ENCODE results near the gene HHIPL2. TPM values are rescaled to one million over a fixed set of nuclear protein-coding genes. Genes with fewer than 3 reads are reported as not detected.

HHIPL2 gene
- total RNA-seq, 1 experiment from 2014 or later, result 0.30 TPM

DNA sequence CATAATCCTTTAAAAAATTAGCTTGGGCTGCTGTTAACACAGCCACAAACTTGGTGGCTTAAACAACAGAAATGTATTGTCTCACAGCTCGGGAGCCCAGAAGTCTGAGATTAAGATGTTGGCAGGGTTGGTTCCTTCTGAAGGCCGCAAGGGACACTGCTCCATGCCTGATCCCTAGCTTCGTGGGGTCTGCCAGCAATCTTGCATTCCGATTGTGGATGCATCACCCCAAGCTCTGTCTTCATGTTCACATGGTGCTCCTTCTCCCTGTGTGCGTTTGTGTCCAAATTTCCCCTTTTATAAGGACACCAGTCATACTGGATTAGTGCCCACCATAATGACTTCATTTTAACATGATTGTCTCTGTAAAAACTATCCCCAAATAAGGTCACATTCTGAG, 5.0 kb upstream of the HHIPL2 start:
- H3K27me3 ChIP-seq (ENCODE audit: low read length), result no peaks in the 10 kb centered on the region
- no peaks in the 10 kb centered on the region for H3K9me2 ChIP-seq (replicated peaks; ENCODE audit: insufficient read depth, low read length)
- H2AFZ ChIP-seq (ENCODE audit: low read length), result no peak overlapping the region
- no peaks in the 10 kb centered on the region for H4K20me1 ChIP-seq (ENCODE audit: insufficient read depth, low read depth, low read length)
- no peak overlapping the region for H3K27ac ChIP-seq (ENCODE audit: low read length)
- no peak for DNase-seq
- no peak overlapping the region for H3K9ac ChIP-seq (ENCODE audit: low read length)
- no peaks in the 10 kb centered on the region for H3K4me1 ChIP-seq (ENCODE audit: low read length)
- peaks cover 15% of the 10 kb centered on the region; the same call in 1 of the 2 replicates for H3K36me3 ChIP-seq (ENCODE audit: insufficient read depth, low read length)
- H3K9me3 ChIP-seq (ENCODE audit: low read length), result no peaks in the 10 kb centered on the region
- no peaks in the 10 kb centered on the region for H3K79me2 ChIP-seq (ENCODE audit: low read length)
- no peak overlapping the region for H3K4me3 ChIP-seq (ENCODE audit: low read length)
- no peak overlapping the region for H3K4me2 ChIP-seq (ENCODE audit: low read depth, low read length, poor library complexity, severe bottlenecking)

DNA sequence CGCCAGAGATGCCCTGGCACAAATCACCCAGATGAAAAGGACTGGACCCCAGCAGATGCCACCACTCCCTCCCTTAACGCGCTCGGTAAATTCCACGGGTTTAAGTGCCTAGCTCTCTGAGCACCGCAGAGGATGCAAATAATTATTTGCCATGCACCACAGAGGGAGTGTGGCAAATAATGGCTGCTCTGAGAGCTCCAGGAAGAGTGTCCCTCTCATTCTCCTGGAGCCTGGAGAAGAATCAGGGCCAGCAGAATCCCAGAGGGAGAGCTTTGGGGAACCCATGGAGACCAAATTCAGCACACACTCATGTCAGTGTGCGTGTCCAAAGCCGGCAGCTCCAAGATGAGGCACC, 667 bp downstream of the HHIPL2 start:
- no peak overlapping the region for H3K27ac ChIP-seq (ENCODE audit: low read length)
- DNase-seq, result no peak
- no peak overlapping the region for H2AFZ ChIP-seq (ENCODE audit: low read length)
- no peaks in the 10 kb centered on the region for H3K27me3 ChIP-seq (ENCODE audit: low read length)
- H3K4me2 ChIP-seq (ENCODE audit: low read depth, low read length, poor library complexity, severe bottlenecking), result no peak overlapping the region
- no peaks in the 10 kb centered on the region for H3K4me1 ChIP-seq (ENCODE audit: low read length)
- no peaks in the 10 kb centered on the region for H3K9me3 ChIP-seq (ENCODE audit: low read length)
- no peaks in the 10 kb centered on the region for H3K9me2 ChIP-seq (replicated peaks; ENCODE audit: insufficient read depth, low read length)
- H3K9ac ChIP-seq (ENCODE audit: low read length), result no peak overlapping the region
- no peaks in the 10 kb centered on the region for H3K36me3 ChIP-seq (ENCODE audit: insufficient read depth, low read length)
- no peak overlapping the region for H3K4me3 ChIP-seq (ENCODE audit: low read length)
- H3K79me2 ChIP-seq (ENCODE audit: low read length), result no peaks in the 10 kb centered on the region
- no peaks in the 10 kb centered on the region for H4K20me1 ChIP-seq (ENCODE audit: insufficient read depth, low read depth, low read length)

DNA sequence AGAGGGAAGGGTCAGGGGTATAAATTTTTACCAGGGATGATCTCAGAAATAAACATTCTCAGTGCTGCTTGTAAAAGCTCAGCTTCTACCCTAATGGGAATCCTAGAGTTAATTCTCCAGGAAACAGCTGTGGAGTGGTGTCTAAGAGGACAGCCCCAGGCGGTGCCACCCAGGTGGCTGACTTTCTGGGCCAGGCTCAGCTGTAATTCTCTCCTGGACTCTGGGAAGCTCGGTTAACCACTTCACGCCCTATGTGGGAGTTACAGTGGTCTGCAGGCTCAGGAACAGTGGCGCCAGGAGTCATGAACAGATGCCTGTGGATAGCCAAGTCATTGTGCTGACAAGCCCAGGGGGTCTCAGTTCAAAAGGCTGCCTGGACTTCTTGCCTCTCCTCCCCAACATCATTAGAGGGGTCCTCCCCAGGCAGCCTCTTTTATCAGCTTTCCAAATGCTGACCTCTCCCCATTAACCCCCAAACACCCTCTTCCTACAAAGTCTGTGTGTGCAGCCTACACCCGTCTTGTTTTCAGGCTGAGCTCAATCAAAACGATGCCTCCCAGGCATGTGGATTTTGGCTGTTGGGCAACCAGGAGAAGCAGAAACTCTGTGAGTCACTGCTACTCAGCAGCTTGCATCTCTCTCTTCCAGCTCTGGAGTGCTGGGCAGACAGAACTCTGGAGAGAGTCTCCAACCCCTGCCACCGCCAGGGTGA, 1.2 kb downstream of the HHIPL2 start:
- Histone ChIP-seq H3K79me2 (ENCODE audit: low read length) (no peaks in the 10 kb centered on the region), H3K4me2 (ENCODE audit: low read depth, low read length, poor library complexity, severe bottlenecking) (no peak overlapping the region), H3K9me2 (replicated peaks; ENCODE audit: insufficient read depth, low read length) (no peaks in the 10 kb centered on the region), H3K4me3 (ENCODE audit: low read length) (no peak overlapping the region), H3K9ac (ENCODE audit: low read length) (no peak overlapping the region), H3K9me3 (ENCODE audit: low read length) (no peaks in the 10 kb centered on the region), H3K4me1 (ENCODE audit: low read length) (no peaks in the 10 kb centered on the region), H3K36me3 (ENCODE audit: insufficient read depth, low read length) (no peaks in the 10 kb centered on the region), H3K27ac (ENCODE audit: low read length) (no peak overlapping the region), H3K27me3 (ENCODE audit: low read length) (no peaks in the 10 kb centered on the region), H4K20me1 (ENCODE audit: insufficient read depth, low read depth, low read length) (no peaks in the 10 kb centered on the region), H2AFZ (ENCODE audit: low read length) (no peak overlapping the region)
- DNase-seq, result no peak

DNA sequence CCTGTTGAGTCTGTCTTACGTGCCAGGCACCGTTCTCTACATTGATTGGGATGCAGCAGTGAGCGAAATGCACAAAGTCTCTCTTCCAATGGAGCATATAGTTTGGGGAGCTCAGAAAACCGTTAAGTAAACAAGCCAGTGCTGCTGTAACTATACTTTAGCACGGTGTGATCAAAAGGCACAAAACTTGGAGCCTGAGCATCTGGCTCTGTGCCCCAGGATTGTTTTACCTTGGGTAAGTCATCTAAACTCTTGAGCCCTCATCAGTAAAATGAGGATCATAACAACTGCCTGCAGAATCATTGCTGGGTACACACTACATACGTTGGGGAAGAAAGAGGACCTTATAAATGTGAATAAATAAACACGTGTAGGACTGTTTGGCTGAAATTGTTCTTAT, 1.8 kb downstream of the HHIPL2 start:
- H3K27ac ChIP-seq (ENCODE audit: low read length), result no peak overlapping the region
- no peak overlapping the region for H3K9ac ChIP-seq (ENCODE audit: low read length)
- DNase-seq, result no peak
- no peak overlapping the region for H3K4me2 ChIP-seq (ENCODE audit: low read depth, low read length, poor library complexity, severe bottlenecking)
- H3K79me2 ChIP-seq (ENCODE audit: low read length), result no peaks in the 10 kb centered on the region
- H3K27me3 ChIP-seq (ENCODE audit: low read length), result no peaks in the 10 kb centered on the region
- no peaks in the 10 kb centered on the region for H3K4me1 ChIP-seq (ENCODE audit: low read length)
- H2AFZ ChIP-seq (ENCODE audit: low read length), result no peak overlapping the region
- no peaks in the 10 kb centered on the region for H4K20me1 ChIP-seq (ENCODE audit: insufficient read depth, low read depth, low read length)
- H3K36me3 ChIP-seq (ENCODE audit: insufficient read depth, low read length), result no peaks in the 10 kb centered on the region
- H3K9me2 ChIP-seq (replicated peaks; ENCODE audit: insufficient read depth, low read length), result no peaks in the 10 kb centered on the region
- H3K9me3 ChIP-seq (ENCODE audit: low read length), result no peaks in the 10 kb centered on the region
- H3K4me3 ChIP-seq (ENCODE audit: low read length), result no peak overlapping the region

DNA sequence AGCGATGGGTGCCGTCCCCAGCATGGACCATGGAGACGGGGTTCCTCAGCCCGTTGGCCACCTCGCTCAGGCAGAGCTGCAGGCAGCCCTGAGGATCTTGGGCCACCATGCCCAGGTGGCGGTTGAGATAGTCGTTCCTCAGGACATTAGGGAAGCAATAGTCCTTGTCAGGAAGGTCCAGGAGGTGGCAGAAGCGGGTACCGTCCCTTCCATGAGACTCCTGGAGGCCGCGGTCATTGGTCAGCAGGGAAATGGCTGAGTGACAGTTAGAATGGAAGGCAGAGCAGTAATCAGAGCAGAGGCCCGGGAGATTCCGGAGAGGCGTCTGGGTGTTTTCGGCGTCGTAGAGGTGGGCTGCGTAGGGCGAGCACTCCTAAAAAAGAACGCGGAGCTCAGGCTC, 4.1 kb downstream of the HHIPL2 start:
- Histone ChIP-seq H3K4me1 (ENCODE audit: low read length) (no peaks in the 10 kb centered on the region), H3K9ac (ENCODE audit: low read length) (no peak overlapping the region), H3K9me2 (replicated peaks; ENCODE audit: insufficient read depth, low read length) (no peaks in the 10 kb centered on the region), H3K79me2 (ENCODE audit: low read length) (no peaks in the 10 kb centered on the region), H4K20me1 (ENCODE audit: insufficient read depth, low read depth, low read length) (no peaks in the 10 kb centered on the region), H3K9me3 (ENCODE audit: low read length) (no peaks in the 10 kb centered on the region), H3K4me3 (ENCODE audit: low read length) (no peak overlapping the region), H3K27ac (ENCODE audit: low read length) (no peak overlapping the region), H3K27me3 (ENCODE audit: low read length) (no peaks in the 10 kb centered on the region), H3K4me2 (ENCODE audit: low read depth, low read length, poor library complexity, severe bottlenecking) (no peak overlapping the region), H2AFZ (ENCODE audit: low read length) (no peak overlapping the region), H3K36me3 (ENCODE audit: insufficient read depth, low read length) (no peaks in the 10 kb centered on the region)
- no peak for DNase-seq

DNA sequence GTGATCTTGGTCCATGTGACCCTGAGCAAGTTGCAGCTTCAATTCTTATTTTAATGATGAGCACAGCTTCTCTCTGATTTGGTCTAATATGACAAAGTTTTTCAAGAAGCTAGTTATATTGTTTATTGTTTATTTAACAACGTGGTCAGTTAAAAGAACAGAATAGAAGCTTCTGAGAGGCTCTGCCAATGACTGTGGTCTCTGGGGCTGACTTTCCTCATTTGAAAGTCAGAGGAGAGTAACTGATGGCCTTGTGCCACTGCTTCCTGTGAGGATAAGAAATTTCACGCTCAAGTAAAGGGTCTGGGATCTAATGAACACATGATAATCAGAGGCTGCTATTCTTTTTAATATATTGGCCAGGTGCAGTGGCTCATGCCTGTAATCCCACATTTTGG, 7.3 kb downstream of the HHIPL2 start:
- DNase-seq, result no peak
- H3K36me3 ChIP-seq (ENCODE audit: insufficient read depth, low read length), result no peaks in the 10 kb centered on the region
- H2AFZ ChIP-seq (ENCODE audit: low read length), result no peak overlapping the region
- no peak overlapping the region for H3K4me2 ChIP-seq (ENCODE audit: low read depth, low read length, poor library complexity, severe bottlenecking)
- no peaks in the 10 kb centered on the region for H3K27me3 ChIP-seq (ENCODE audit: low read length)
- H3K4me1 ChIP-seq (ENCODE audit: low read length), result no peaks in the 10 kb centered on the region
- no peaks in the 10 kb centered on the region for H3K9me3 ChIP-seq (ENCODE audit: low read length)
- no peaks in the 10 kb centered on the region for H3K79me2 ChIP-seq (ENCODE audit: low read length)
- no peak overlapping the region for H3K9ac ChIP-seq (ENCODE audit: low read length)
- no peak overlapping the region for H3K4me3 ChIP-seq (ENCODE audit: low read length)
- H4K20me1 ChIP-seq (ENCODE audit: insufficient read depth, low read depth, low read length), result no peaks in the 10 kb centered on the region
- H3K27ac ChIP-seq (ENCODE audit: low read length), result no peak overlapping the region
- no peaks in the 10 kb centered on the region for H3K9me2 ChIP-seq (replicated peaks; ENCODE audit: insufficient read depth, low read length)

DNA sequence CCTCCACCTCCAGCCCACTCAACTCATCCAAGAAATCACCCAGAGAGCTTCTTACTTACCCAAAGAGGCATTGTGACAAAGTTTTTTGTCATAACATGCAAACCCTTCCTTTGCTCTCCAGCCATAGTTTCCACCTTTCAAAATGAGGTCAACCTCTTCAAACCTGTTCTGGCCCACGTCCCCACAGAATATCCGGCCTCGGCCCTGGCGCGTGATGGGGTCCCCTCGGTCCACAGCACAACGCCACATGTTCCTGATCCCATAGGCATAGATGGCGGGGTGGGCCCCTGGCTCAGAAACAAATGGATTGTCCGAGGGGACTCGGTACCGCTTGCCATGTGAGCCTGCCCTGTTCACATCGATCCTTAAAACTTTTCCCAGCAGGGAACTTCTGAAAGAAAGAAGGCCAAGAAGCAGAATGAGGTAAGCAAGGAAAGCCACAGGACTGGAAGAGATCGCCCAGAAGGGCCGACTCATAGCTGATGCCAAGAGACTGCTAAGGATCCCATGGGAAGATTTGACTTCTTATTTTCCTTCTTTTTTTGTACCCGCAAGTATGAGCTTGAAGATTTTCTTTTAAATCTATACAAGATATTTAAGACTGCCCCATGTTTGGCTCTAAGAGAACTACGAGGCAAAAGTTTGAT, 7.8 kb downstream of the HHIPL2 start:
- no peaks in the 10 kb centered on the region for H4K20me1 ChIP-seq (ENCODE audit: insufficient read depth, low read depth, low read length)
- H3K4me1 ChIP-seq (ENCODE audit: low read length), result no peaks in the 10 kb centered on the region
- H3K4me3 ChIP-seq (ENCODE audit: low read length), result no peak overlapping the region
- DNase-seq, result no peak
- no peak overlapping the region for H3K9ac ChIP-seq (ENCODE audit: low read length)
- H3K36me3 ChIP-seq (ENCODE audit: insufficient read depth, low read length), result no peaks in the 10 kb centered on the region
- no peak overlapping the region for H2AFZ ChIP-seq (ENCODE audit: low read length)
- no peaks in the 10 kb centered on the region for H3K27me3 ChIP-seq (ENCODE audit: low read length)
- H3K9me2 ChIP-seq (replicated peaks; ENCODE audit: insufficient read depth, low read length), result no peaks in the 10 kb centered on the region
- H3K4me2 ChIP-seq (ENCODE audit: low read depth, low read length, poor library complexity, severe bottlenecking), result no peak overlapping the region
- no peak overlapping the region for H3K27ac ChIP-seq (ENCODE audit: low read length)
- no peaks in the 10 kb centered on the region for H3K9me3 ChIP-seq (ENCODE audit: low read length)
- no peaks in the 10 kb centered on the region for H3K79me2 ChIP-seq (ENCODE audit: low read length)

DNA sequence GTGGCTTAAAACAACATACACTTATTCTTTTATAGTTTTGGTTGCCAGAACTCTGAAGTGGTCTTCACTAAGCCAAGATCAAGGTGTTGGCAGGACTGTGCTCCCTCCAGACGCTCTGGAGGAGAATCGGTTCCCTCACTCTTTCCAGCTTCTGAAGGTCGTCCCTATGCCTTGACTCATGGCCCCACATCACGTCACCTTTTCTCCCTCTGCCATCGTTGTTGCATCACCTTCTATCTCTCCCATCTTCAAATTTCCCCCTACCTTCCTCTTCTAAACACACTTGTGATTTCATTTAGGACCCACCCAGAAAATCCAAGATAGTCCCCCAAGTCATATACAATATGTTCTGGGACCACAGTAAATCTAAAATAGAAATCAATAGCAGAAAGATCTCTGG, 12.4 kb downstream of the HHIPL2 start:
- H3K27me3 ChIP-seq (ENCODE audit: low read length), result no peaks in the 10 kb centered on the region
- no peaks in the 10 kb centered on the region for H3K9me2 ChIP-seq (replicated peaks; ENCODE audit: insufficient read depth, low read length)
- H2AFZ ChIP-seq (ENCODE audit: low read length), result no peak overlapping the region
- no peak overlapping the region for H3K4me2 ChIP-seq (ENCODE audit: low read depth, low read length, poor library complexity, severe bottlenecking)
- H3K9me3 ChIP-seq (ENCODE audit: low read length), result no peaks in the 10 kb centered on the region
- H3K4me1 ChIP-seq (ENCODE audit: low read length), result peaks cover 4% of the 10 kb centered on the region; the same call in 1 of the 2 replicates
- H3K4me3 ChIP-seq (ENCODE audit: low read length), result no peak overlapping the region
- H3K36me3 ChIP-seq (ENCODE audit: insufficient read depth, low read length), result no peaks in the 10 kb centered on the region
- no peak overlapping the region for H3K27ac ChIP-seq (ENCODE audit: low read length)
- H3K79me2 ChIP-seq (ENCODE audit: low read length), result no peaks in the 10 kb centered on the region
- no peak for DNase-seq
- H3K9ac ChIP-seq (ENCODE audit: low read length), result no peak overlapping the region
- no peaks in the 10 kb centered on the region for H4K20me1 ChIP-seq (ENCODE audit: insufficient read depth, low read depth, low read length)
